Chondrocyte (in vitro differentiated cells): ENCODE measurements around the gene YARS2. TPM values are rescaled to one million over a fixed set of nuclear protein-coding genes. Genes with fewer than 3 reads are reported as not detected.

Experiments used
- DNase-seq: peaks from one replicate; pipeline ENCODE4 v3.0.0; 2021; ENCODE audit warnings: mixed read lengths, low spot score
- H3K27ac Mint-ChIP-seq: one replicate; pipeline ENCODE4 v1.8.0; 2021; ENCODE audit warnings: mild to moderate bottlenecking, moderate library complexity, mixed read lengths; ENCODE audit not compliant: unreplicated experiment
- H3K27me3 Mint-ChIP-seq: 2 replicates; pipeline ENCODE4 v1.8.0; 2021; ENCODE audit warnings: low read depth, mixed read lengths
- H3K36me3 Mint-ChIP-seq: 2 replicates; pipeline ENCODE4 v1.8.0; 2021; ENCODE audit warnings: low read depth, mixed read lengths
- H3K4me1 Mint-ChIP-seq: 2 replicates; pipeline ENCODE4 v1.8.0; 2021; ENCODE audit warnings: low read depth, mild to moderate bottlenecking, mixed read lengths
- H3K4me3 Mint-ChIP-seq: one replicate; pipeline ENCODE4 v1.8.0; 2021; ENCODE audit warnings: mild to moderate bottlenecking, moderate library complexity, mixed read lengths; ENCODE audit not compliant: unreplicated experiment
- H3K9me3 Mint-ChIP-seq: 2 replicates; pipeline ENCODE4 v1.8.0; 2021; ENCODE audit warnings: low read depth, mixed read lengths
- CTCF ChIP-seq: fragments of 200-600 bp; sonication (generic); IDR thresholded peaks from 2 replicates; pipeline ENCODE4 v1.5.0; 2021; ENCODE audit warnings: antibody characterized with exemption, mild to moderate bottlenecking, moderate library complexity
- total RNA-seq: library from RNA; stranded (reverse); gene quantifications from 3 replicates; pipeline ENCODE4 v1.2.1, GENCODE V29; 2021

Gene YARS2
- total RNA-seq, 1 donor from 2014 or later = 18.6 TPM

DNA sequence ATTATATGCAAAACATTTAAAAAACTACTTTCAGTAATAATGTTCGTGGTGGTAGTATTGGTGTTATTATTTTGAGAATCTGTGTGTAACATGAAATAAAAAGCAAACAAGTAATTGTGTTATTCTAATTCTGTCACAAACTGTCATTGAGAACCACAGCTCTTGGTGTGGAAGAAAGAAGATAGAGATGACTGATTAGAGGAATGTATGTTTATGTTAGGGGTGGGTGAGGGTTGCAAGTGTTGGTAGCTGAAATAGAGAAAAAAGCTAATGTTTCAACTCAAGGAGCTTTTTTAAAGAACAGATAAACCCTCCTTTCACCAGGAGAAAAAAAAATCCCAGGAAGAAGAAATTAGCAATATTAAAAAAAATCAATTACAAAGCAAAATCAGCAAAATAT, 58.3 kb downstream of the YARS2 start:
- H3K27me3 Mint-ChIP-seq = no peaks in the 10 kb centered on the region
- H3K4me1 Mint-ChIP-seq = peaks cover 8% of the 10 kb centered on the region
- H3K4me3 Mint-ChIP-seq = no peak overlapping the region
- peaks cover 13% of the 10 kb centered on the region for H3K36me3 Mint-ChIP-seq
- no peak for DNase-seq
- no peak overlapping the region for H3K27ac Mint-ChIP-seq
- no peak for TF ChIP-seq CTCF
- H3K9me3 Mint-ChIP-seq = peaks cover 14% of the 10 kb centered on the region

Other genes starting within 250 kb of the YARS2 start
- gene DNM1L, start 76.6 kb downstream of the YARS2 start, total RNA-seq = 59.8 to 67.0 TPM (median 63.1 TPM) in 3 replicates
- 2.1 to 5.8 TPM (median 5.3 TPM) in 3 replicates for gene PKP2, start 140.9 kb upstream of the YARS2 start, total RNA-seq